Posterior vena cava (tissue), 2 donors: ENCODE results near the gene TBC1D3B. TPM values are rescaled to one million over a fixed set of nuclear protein-coding genes. Genes with fewer than 3 reads are reported as not detected.

Experiments used
- total RNA-seq, 2 donors: library from RNA; stranded (reverse); fragmentation: NEBNext Ultra II Directional; extraction: Animal tissue kit (Norgen Biotek cat#: 25700); gene quantifications; one replicate each; pipeline ENCODE4 v1.2.1, GENCODE V29; 2021
- donor health status: DM: yes; HTN: yes; CAD: no.
- donor health status: DM: yes; HTN: yes; CAD: no.

Gene TBC1D3B
- total RNA-seq, 2 donors from 2014 or later, result 2.9 to 3.8 TPM

Other genes with a start within 250 kb of the TBC1D3B start
- gene RDM1, start 245.9 kb downstream of the TBC1D3B start, total RNA-seq, result not detected
- gene LYZL6, start 232.9 kb downstream of the TBC1D3B start, total RNA-seq, result not detected
- gene CCL16, start 195.1 kb downstream of the TBC1D3B start, total RNA-seq, result under 1 TPM in 1 of 2 donors, not detected in 1; 0.69 TPM
- gene CCL14, start 189.9 kb downstream of the TBC1D3B start, total RNA-seq, result 100 to 1,000 TPM in 1 of 2 donors, 10 to 100 TPM in 1; 22.6 to 104 TPM
- gene CCL15, start 175.1 kb downstream of the TBC1D3B start, total RNA-seq, result not detected
- gene CCL23, start 158.7 kb downstream of the TBC1D3B start, total RNA-seq, result 1 to 10 TPM; 2.5 to 2.6 TPM
- gene CCL18, start 112.4 kb downstream of the TBC1D3B start, total RNA-seq, result 10 to 100 TPM in 1 of 2 donors, 1 to 10 TPM in 1; 3.2 to 28.5 TPM
- gene CCL3, start 86.5 kb downstream of the TBC1D3B start, total RNA-seq, result 1 to 10 TPM; 2.0 to 2.6 TPM
- 1 to 10 TPM; 2.3 to 2.6 TPM for gene CCL4, start 72.8 kb downstream of the TBC1D3B start, total RNA-seq
- not detected for gene CCL3L1, start 20.1 kb upstream of the TBC1D3B start, total RNA-seq
- not detected for gene CCL4L2, start 34.4 kb upstream of the TBC1D3B start, total RNA-seq
- not detected for gene TBC1D3I, start 87.9 kb upstream of the TBC1D3B start, total RNA-seq
- not detected for gene TBC1D3G, start 147.2 kb upstream of the TBC1D3B start, total RNA-seq
- not detected for gene TBC1D3H, start 211.8 kb upstream of the TBC1D3B start, total RNA-seq